ENCODE data around the gene YIPF6. TPM values are rescaled to one million over a fixed set of nuclear protein-coding genes. Genes with fewer than 3 reads are reported as not detected.
"Not testable (repeated sequence)": the region's sequence is repeated elsewhere in the genome, so short reads cannot be mapped to it uniquely, and the experiment has no call there.

YIPF6 gene
- total RNA-seq, 1 donor = 27.1 TPM

GRCh38 chrX:68536884-68537283 lies 38.0 kb downstream of the YIPF6 start:
- TF ChIP-seq CTCF (IDR thresholded peaks at IDR 0.05; ENCODE audit: extremely low read depth, low read depth, low read length) = no peak

DNA sequence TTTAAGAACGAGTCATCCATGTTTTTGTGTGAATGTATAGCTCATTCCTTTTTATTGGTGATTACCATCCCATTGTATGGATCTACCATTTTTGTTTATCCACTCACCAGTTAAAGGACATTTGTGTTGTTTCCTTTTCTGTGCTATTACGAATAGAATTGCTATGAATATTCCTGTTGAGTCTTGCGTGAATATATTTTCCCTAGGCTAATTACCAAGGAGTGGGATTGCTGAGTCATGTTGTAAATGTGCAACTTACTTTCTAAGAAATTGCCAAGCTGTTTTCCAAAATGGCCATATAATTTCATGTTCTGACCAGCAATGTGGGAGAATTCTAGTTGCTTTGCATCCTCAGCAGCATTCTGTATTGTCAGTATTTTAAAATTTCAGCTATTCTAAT lies 51.3 kb downstream of the YIPF6 start:
- Histone ChIP-seq H3K79me2 (ENCODE audit: insufficient read depth, low read length) (no peaks in the 10 kb centered on the region), H2AFZ (ENCODE audit: low read length) (no peak overlapping the region), H4K20me1 (ENCODE audit: insufficient read depth, low read length) (no peaks in the 10 kb centered on the region), H3K9me3 (ENCODE audit: low read depth, low read length) (no peaks in the 10 kb centered on the region), H3K4me1 (ENCODE audit: insufficient read depth, low read length) (no peaks in the 10 kb centered on the region), H3K27me3 (ENCODE audit: insufficient read depth, low read length) (no peaks in the 10 kb centered on the region), H3K27ac (ENCODE audit: low read depth, low read length) (no peak overlapping the region), H3K36me3 (ENCODE audit: insufficient read depth, low read length) (no peaks in the 10 kb centered on the region), H3K4me3 (ENCODE audit: insufficient read depth, low read length) (no peak overlapping the region), H3K4me2 (ENCODE audit: insufficient read depth, low read length) (no peak overlapping the region)
- TF ChIP-seq CTCF (IDR thresholded peaks at IDR 0.05; ENCODE audit: extremely low read depth, low read depth, low read length) = no peak
- DNase-seq (ENCODE audit: insufficient read length, low spot score, missing footprints) = no peak

More at GRCh38 chrX:68536884-68537283, 38.0 kb downstream of the YIPF6 start:
- Histone ChIP-seq H2AFZ (ENCODE audit: low read length) (no peak overlapping the region), H3K9me3 (ENCODE audit: low read depth, low read length) (no peaks in the 10 kb centered on the region), H3K4me1 (ENCODE audit: insufficient read depth, low read length) (no peaks in the 10 kb centered on the region), H3K79me2 (ENCODE audit: insufficient read depth, low read length) (no peaks in the 10 kb centered on the region), H3K27me3 (ENCODE audit: insufficient read depth, low read length) (peaks cover 4% of the 10 kb centered on the region), H3K4me3 (ENCODE audit: insufficient read depth, low read length) (no peak overlapping the region), H3K36me3 (ENCODE audit: insufficient read depth, low read length) (peaks cover 2% of the 10 kb centered on the region), H3K4me2 (ENCODE audit: insufficient read depth, low read length) (no peak overlapping the region), H4K20me1 (ENCODE audit: insufficient read depth, low read length) (no peaks in the 10 kb centered on the region), H3K27ac (ENCODE audit: low read depth, low read length) (no peak overlapping the region)
- no peak for DNase-seq (ENCODE audit: insufficient read length, low spot score, missing footprints)

DNA sequence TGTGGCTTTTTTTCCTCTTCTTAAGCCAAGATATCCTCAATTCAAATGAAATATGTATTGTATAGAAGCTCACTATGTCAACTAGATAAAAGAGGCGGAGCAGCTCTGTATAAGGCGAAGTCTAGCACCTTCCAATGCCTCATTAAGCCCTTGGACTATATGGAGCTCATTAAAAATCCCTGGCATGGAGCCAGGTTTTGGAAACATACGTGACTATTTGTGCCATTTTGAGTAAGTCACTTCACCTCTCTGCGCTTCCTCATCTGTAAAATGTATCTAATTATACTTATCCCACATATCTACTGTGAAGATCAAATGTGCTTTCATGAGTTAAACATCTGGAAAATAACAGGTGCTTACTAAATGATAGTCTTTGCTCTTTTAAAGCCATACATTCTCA lies 57.2 kb downstream of the YIPF6 start:
- Histone ChIP-seq H3K27me3 (ENCODE audit: insufficient read depth, low read length) (peaks cover 4% of the 10 kb centered on the region), H3K36me3 (ENCODE audit: insufficient read depth, low read length) (no peaks in the 10 kb centered on the region), H3K79me2 (ENCODE audit: insufficient read depth, low read length) (no peaks in the 10 kb centered on the region), H4K20me1 (ENCODE audit: insufficient read depth, low read length) (no peaks in the 10 kb centered on the region), H3K4me1 (ENCODE audit: insufficient read depth, low read length) (no peaks in the 10 kb centered on the region), H2AFZ (ENCODE audit: low read length) (no peak overlapping the region), H3K27ac (ENCODE audit: low read depth, low read length) (no peak overlapping the region), H3K4me2 (ENCODE audit: insufficient read depth, low read length) (no peak overlapping the region), H3K9me3 (ENCODE audit: low read depth, low read length) (no peaks in the 10 kb centered on the region), H3K4me3 (ENCODE audit: insufficient read depth, low read length) (no peak overlapping the region)
- DNase-seq (ENCODE audit: insufficient read length, low spot score, missing footprints) = peak; percentile 3
- no peak for TF ChIP-seq CTCF (IDR thresholded peaks at IDR 0.05; ENCODE audit: extremely low read depth, low read depth, low read length)

DNA sequence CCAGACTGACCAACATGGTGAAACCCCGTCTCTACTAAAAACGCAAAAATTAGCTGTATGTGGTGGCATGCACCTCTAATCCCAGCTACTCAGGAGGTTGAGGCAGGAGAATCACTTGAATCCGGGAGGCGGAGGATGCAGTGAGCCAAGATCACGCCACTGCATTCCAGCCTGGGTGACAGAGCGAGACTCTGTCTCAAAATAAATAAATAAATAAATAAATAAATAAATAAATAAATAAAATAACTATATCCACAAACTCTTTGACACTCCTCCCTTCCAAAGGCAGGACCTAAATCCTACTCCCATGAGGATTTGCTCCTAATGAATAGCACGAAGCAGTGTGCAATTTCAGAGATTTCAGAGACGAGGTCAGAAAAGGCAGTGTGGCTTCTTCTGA lies 58.3 kb downstream of the YIPF6 start:
- H3K79me2 ChIP-seq (ENCODE audit: insufficient read depth, low read length); H2AFZ ChIP-seq (ENCODE audit: low read length); H3K4me2 ChIP-seq (ENCODE audit: insufficient read depth, low read length); H3K9me3 ChIP-seq (ENCODE audit: low read depth, low read length); H3K4me1 ChIP-seq (ENCODE audit: insufficient read depth, low read length); H4K20me1 ChIP-seq (ENCODE audit: insufficient read depth, low read length); H3K27me3 ChIP-seq (ENCODE audit: insufficient read depth, low read length); H3K36me3 ChIP-seq (ENCODE audit: insufficient read depth, low read length); H3K4me3 ChIP-seq (ENCODE audit: insufficient read depth, low read length); DNase-seq (ENCODE audit: insufficient read length, low spot score, missing footprints); H3K27ac ChIP-seq (ENCODE audit: low read depth, low read length): not testable (repeated sequence)

- not testable (repeated sequence) for H2AFZ ChIP-seq (ENCODE audit: low read length); H3K9me3 ChIP-seq (ENCODE audit: low read depth, low read length); H3K27me3 ChIP-seq (ENCODE audit: insufficient read depth, low read length); H3K36me3 ChIP-seq (ENCODE audit: insufficient read depth, low read length); H4K20me1 ChIP-seq (ENCODE audit: insufficient read depth, low read length); H3K4me3 ChIP-seq (ENCODE audit: insufficient read depth, low read length); H3K27ac ChIP-seq (ENCODE audit: low read depth, low read length); DNase-seq (ENCODE audit: insufficient read length, low spot score, missing footprints); H3K4me1 ChIP-seq (ENCODE audit: insufficient read depth, low read length); H3K79me2 ChIP-seq (ENCODE audit: insufficient read depth, low read length); H3K4me2 ChIP-seq (ENCODE audit: insufficient read depth, low read length)
These were observed 61.1 kb downstream of the YIPF6 start for GRCh38 chrX:68559905-68560304.

Measured in osteoblast (primary cell).